Epithelial cell of proximal tubule (primary cell): Measurements from ENCODE around the gene ZNF575. TPM values are rescaled to one million over a fixed set of nuclear protein-coding genes. Genes with fewer than 3 reads are reported as not detected.
A peak's percentile ranks its signal among the peaks of the same experiment; 100 is the strongest.

Experiments
- DNase-seq: peaks from one replicate; pipeline ENCODE4 v3.0.0-alpha.2; 2011; ENCODE audit warnings: low read depth
- H3K4me3 ChIP-seq: 2 replicates; pipeline ENCODE4 v1.5.1; 2011; ENCODE audit warnings: low read depth, mild to moderate bottlenecking, low read length
- CTCF ChIP-seq: conservative IDR thresholded peaks from 2 replicates; pipeline ENCODE4 v1.5.1; 2012; ENCODE audit warnings: low read depth, mild to moderate bottlenecking, low read length
- total RNA-seq: library from RNA; depleted of rRNA; stranded (reverse); fragments of >200 nt; gene quantifications from 2 replicates; pipeline ENCODE4 v1.2.3, GENCODE V29; 2015

ZNF575 gene
- total RNA-seq, 1 donor from 2014 or later: not detected

GRCh38 chr19:43570174-43570791, 37.3 kb downstream of the ZNF575 start:
- no peak for DNase-seq
- TF ChIP-seq CTCF: no peak
- H3K4me3 ChIP-seq: no peak overlapping the region

DNA sequence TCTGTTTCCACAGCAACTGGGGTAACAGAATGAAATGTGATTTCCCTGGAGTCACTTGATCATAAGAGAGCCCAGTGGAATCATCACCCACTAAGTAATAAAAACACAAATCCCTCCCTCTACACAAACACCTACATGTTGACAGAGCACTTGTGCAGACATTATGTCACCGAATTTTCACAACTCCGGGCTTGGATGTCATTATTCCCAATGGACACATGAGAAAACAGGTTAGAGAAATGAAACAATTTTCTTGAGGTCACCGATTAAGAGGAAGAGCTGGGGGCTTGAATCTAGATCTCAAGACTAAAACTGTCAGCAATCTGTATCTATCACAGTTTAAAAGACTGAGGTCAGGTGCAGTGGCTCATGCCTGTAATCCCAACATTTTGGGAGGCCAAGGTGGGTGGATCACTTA, 39.2 kb downstream of the ZNF575 start:
- no peak for TF ChIP-seq CTCF
- DNase-seq: no peak
- H3K4me3 ChIP-seq: no peak overlapping the region

GRCh38 chr19:43574424-43575155, 41.6 kb downstream of the ZNF575 start:
- TF ChIP-seq CTCF: no peak
- DNase-seq: no peak
- peak overlapping the region; percentile 86 for H3K4me3 ChIP-seq

- peak within 1 kb of the TSS; percentile 86 for H3K4me3 ChIP-seq
- no peak for TF ChIP-seq CTCF
- peak; percentile 82 for DNase-seq
Measured at GRCh38 chr19:43575156-43575950, 42.4 kb downstream of the ZNF575 start, which contains the start of the genes PINLYP and XRCC1. Gene PINLYP, plus strand, starts transcription at chr19:43575801. Its CDS starts 1,391 bp downstream, at chr19:43577192. Gene XRCC1, minus strand, starts transcription at chr19:43575527. Its CDS starts 69 bp downstream, at chr19:43575458.

GRCh38 chr19:43575955-43576878, 43.2 kb downstream of the ZNF575 start:
- peak overlapping the region; percentile 86 for H3K4me3 ChIP-seq
- TF ChIP-seq CTCF: no peak
- DNase-seq: no peak

DNA sequence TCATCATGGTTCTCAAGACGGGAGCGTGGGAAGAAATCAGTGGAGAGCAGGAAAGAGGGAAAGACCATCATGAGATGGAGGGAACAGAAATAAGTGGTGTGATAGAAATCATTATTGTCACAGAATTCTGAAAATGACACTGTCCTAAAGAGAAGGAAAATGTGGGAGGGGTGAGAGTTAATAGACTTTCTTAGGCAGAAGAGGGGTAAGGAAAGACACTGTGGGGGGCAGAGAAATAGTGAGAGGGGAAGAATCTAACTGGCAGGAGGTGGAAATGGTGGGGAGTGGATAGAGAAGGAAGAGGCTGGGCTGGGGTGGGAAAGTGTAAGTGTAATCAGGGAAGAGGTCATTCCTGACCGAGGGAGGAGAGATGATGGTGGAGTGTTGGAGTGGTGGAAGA, 45.8 kb downstream of the ZNF575 start:
- no peak for DNase-seq
- H3K4me3 ChIP-seq: no peak overlapping the region
- TF ChIP-seq CTCF: no peak
